HG02678 (cell line): Measurements from ENCODE around the gene DCXR.

Source experiments
- ATAC-seq: cut with Tn5 transposase; IDR thresholded peaks from one replicate; pipeline ENCODE4 v1.9.1; 2021; ENCODE audit warnings: mild to moderate bottlenecking, moderate library complexity; ENCODE audit not compliant: unreplicated experiment

The DCXR gene

GRCh38 chr17:82055965-82056728 is 18.6 kb upstream of the DCXR start:
- ATAC-seq = no peak

- ATAC-seq = no peak
These were observed 17.8 kb upstream of the DCXR start for GRCh38 chr17:82055023-82055964.

GRCh38 chr17:82054351-82055022 is 17.0 kb upstream of the DCXR start:
- no peak for ATAC-seq

GRCh38 chr17:82053556-82054263 is 16.2 kb upstream of the DCXR start:
- ATAC-seq = no peak

- no peak for ATAC-seq
These were observed 15.6 kb upstream of the DCXR start for GRCh38 chr17:82053130-82053529.

- ATAC-seq = no peak
These were observed 15.2 kb upstream of the DCXR start for GRCh38 chr17:82052638-82053059.

- no peak for ATAC-seq
These were observed 14.5 kb upstream of the DCXR start, which contains the start of the genes GPS1 and RFNG for GRCh38 chr17:82051776-82052637. Gene GPS1 (plus strand): TSS chr17:82051898. CDS start chr17:82051932, 34 bp downstream. Gene RFNG (minus strand): TSS chr17:82051811. CDS start chr17:82051766, 45 bp downstream.

GRCh38 chr17:82050761-82051641 is 13.5 kb upstream of the DCXR start:
- ATAC-seq = no peak

GRCh38 chr17:82050152-82050760 is 12.8 kb upstream of the DCXR start:
- no peak for ATAC-seq

- no peak for ATAC-seq
These were observed 12.0 kb upstream of the DCXR start for GRCh38 chr17:82049521-82049971.

- no peak for ATAC-seq
These were observed 11.6 kb upstream of the DCXR start for GRCh38 chr17:82049106-82049505.

- no peak for ATAC-seq
These were observed 11.1 kb upstream of the DCXR start for GRCh38 chr17:82048571-82048971.

- ATAC-seq = no peak
These were observed 10.5 kb upstream of the DCXR start for GRCh38 chr17:82047914-82048570.

GRCh38 chr17:82047379-82047778 is 9.9 kb upstream of the DCXR start:
- no peak for ATAC-seq

GRCh38 chr17:82046903-82047302 is 9.4 kb upstream of the DCXR start:
- no peak for ATAC-seq

GRCh38 chr17:82045936-82046484 is 8.5 kb upstream of the DCXR start:
- no peak for ATAC-seq

- no peak for ATAC-seq
These were observed 6.0 kb upstream of the DCXR start for GRCh38 chr17:82043507-82043906.
